H1 (cell line): ENCODE data around the gene CDCA7. TPM values are rescaled to one million over a fixed set of nuclear protein-coding genes. Genes with fewer than 3 reads are reported as not detected.

ENCODE experiments used
- CBX5 ChIP-seq: fragments of 300-800, 300-1000 bp; sonication (generic); IDR thresholded peaks from 2 replicates; pipeline ENCODE4 v1.7.1; 2016; ENCODE audit warnings: antibody characterized with exemption, low read length, low read depth
- HDAC6 ChIP-seq: IDR thresholded peaks from one replicate; pipeline ENCODE4 v1.7.1; 2012; ENCODE audit warnings: low read depth, mild to moderate bottlenecking, inconsistent platforms, low read length, moderate library complexity
- KDM5A ChIP-seq: fragments of 200-600 bp; IDR thresholded peaks from 2 replicates; pipeline ENCODE4 v1.7.1; 2012; ENCODE audit warnings: mild to moderate bottlenecking, low read length, inconsistent platforms, mixed read lengths
- PHF8 ChIP-seq: fragments of 200-600 bp; sonication (generic); conservative IDR thresholded peaks from 2 replicates; pipeline ENCODE4 v1.7.1; 2012; ENCODE audit warnings: low read depth, mild to moderate bottlenecking, inconsistent platforms, low read length, moderate library complexity
- SIRT6 ChIP-seq: IDR thresholded peaks from one replicate; pipeline ENCODE4 v1.7.1; 2012; ENCODE audit warnings: low read length, inconsistent platforms
- polyA plus RNA-seq, 7 experiments: library from polyadenylated mRNA; depleted of rRNA in 3 of 7; stranded (reverse) in 5 of 7; unstranded in 2 of 7; fragments of >200 nt in 5 of 7; fragments of 200-250 nt in 2 of 7; gene quantifications; 1 replicate in 5 of 7; 2 replicates in 1 of 7; 4 replicates in 1 of 7; pipeline versions ENCODE4 v1.2.1 to v1.2.3, GENCODE V29; 2011 to 2013; ENCODE audit warnings: missing spikeins in 2 of 7, mixed read lengths in 2 of 7
- total RNA-seq: library from RNA; stranded (reverse); fragmentation: NEBNext Ultra II Directional; extraction: Animal tissue kit (Norgen Biotek cat#: 25700); gene quantifications from 2 replicates; pipeline ENCODE4 v1.2.1, GENCODE V29; 2021

CDCA7 gene
- total and polyA plus RNA-seq, 2 of the 8 experiments (the other 6 are each of a cell fraction or from before 2014, with no cell fraction given) = 64.4 to 80.4 TPM

GRCh38 chr2:173358616-173359015 lies 3.9 kb downstream of the CDCA7 start (continued):
- TF ChIP-seq PHF8 (no peak), HDAC6 (no peak), SIRT6 (no peak), CBX5 (no peak), KDM5A (no peak)
